Measurements from ENCODE around the gene MALT1. TPM values are rescaled to one million over a fixed set of nuclear protein-coding genes. Genes with fewer than 3 reads are reported as not detected.
"Not testable (repeated sequence)": the region's sequence is repeated elsewhere in the genome, so short reads cannot be mapped to it uniquely, and the experiment has no call there.

The MALT1 gene
- total and polyA plus RNA-seq, 2 experiments from 2014 or later = 14.9 to 35.9 TPM

DNA sequence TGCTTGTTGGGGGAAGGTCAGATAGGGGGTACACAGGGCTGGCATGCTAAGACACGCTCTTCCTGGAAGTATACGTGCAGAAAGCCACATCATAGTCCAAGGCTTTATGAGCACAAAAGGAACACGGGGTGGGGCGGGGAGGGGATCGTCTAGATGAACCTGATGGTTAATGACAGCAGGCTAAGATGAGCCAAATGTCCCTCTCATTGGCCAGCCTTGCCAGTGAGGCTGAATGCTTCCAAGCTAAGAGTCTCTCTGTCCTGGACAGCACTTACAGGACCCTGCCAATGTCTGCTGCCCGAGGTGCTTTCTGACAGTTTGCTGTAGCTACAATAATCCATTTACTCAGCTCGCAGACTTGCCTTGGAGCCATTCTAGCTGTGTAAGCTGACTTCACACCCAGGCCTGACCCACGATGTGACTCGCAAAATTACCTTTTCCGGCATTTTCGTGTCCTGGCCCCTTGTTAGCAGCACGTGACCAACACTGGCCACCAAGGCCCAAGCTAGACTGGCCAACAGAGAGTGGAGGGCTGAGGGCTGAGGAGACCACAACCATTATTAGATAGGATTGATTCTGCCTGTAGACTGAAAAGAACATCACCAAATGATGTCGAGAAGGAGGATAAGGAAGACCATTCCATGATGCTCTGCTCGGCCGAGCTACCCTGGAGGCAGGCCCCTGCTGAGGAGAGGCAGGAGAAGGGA is 84.2 kb downstream of the MALT1 start:
- Histone ChIP-seq H3K27me3 (no peaks in the 10 kb centered on the region), H3K27ac (no peak overlapping the region), H3K4me2 (no peak overlapping the region), H3K9me2 (replicated peaks; ENCODE audit: insufficient read depth) (no peaks in the 10 kb centered on the region), H3K9me3 (ENCODE audit: low read depth) (no peaks in the 10 kb centered on the region), H3K4me1 (ENCODE audit: insufficient read depth) (no peaks in the 10 kb centered on the region), H3K4me3 (no peak overlapping the region), H3K36me3 (replicated peaks; ENCODE audit: insufficient read depth, low read depth) (no peaks in the 10 kb centered on the region), H3K79me2 (no peaks in the 10 kb centered on the region), H2AFZ (no peak overlapping the region), H4K20me1 (ENCODE audit: insufficient read depth, poor library complexity, severe bottlenecking) (no peaks in the 10 kb centered on the region)
- no peak for DNase-seq (ENCODE audit: low spot score)
- TF ChIP-seq, protein P1, sequence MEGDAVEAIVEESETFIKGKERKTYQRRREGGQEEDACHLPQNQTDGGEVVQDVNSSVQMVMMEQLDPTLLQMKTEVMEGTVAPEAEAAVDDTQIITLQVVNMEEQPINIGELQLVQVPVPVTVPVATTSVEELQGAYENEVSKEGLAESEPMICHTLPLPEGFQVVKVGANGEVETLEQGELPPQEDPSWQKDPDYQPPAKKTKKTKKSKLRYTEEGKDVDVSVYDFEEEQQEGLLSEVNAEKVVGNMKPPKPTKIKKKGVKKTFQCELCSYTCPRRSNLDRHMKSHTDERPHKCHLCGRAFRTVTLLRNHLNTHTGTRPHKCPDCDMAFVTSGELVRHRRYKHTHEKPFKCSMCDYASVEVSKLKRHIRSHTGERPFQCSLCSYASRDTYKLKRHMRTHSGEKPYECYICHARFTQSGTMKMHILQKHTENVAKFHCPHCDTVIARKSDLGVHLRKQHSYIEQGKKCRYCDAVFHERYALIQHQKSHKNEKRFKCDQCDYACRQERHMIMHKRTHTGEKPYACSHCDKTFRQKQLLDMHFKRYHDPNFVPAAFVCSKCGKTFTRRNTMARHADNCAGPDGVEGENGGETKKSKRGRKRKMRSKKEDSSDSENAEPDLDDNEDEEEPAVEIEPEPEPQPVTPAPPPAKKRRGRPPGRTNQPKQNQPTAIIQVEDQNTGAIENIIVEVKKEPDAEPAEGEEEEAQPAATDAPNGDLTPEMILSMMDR (IDR thresholded peaks at IDR 0.05; ENCODE audit: poor library complexity) = no peak
- no peak for TF ChIP-seq EZH2 (IDR thresholded peaks at IDR 0.05; ENCODE audit: borderline replicate concordance)
- no peak for TF ChIP-seq EZH2phosphoT487 (IDR thresholded peaks at IDR 0.05; ENCODE audit: low read depth, severe bottlenecking, unreplicated experiment)
- WGBS (ENCODE audit: low lambda C conversion rate, missing lambda C conversion rate) = 83% methylated on average over 15 of the region's 15 CpGs

DNA sequence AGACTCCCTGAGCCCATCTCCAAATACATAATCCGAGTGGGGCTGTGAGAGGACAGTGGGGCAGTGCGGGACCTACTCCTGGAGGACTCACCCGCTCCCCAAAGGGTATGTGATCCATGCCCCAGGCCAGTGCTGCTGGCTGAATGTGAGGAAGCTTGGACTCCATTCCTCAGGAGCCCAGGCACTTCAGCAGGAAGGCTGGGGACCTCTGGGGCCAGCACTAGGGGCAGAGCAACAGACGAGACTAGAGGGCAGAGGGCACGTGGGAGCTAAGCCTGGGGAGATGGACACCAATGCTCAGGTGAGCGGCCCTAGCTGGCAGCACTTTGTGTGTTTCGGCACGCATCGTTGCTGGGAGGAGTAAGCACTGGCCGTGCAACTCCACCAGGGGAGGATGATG is 84.9 kb downstream of the MALT1 start:
- Histone ChIP-seq H3K27ac (no peak overlapping the region), H3K27me3 (no peaks in the 10 kb centered on the region), H3K4me1 (ENCODE audit: insufficient read depth) (no peaks in the 10 kb centered on the region), H3K4me3 (no peak overlapping the region), H3K4me2 (no peak overlapping the region), H3K36me3 (replicated peaks; ENCODE audit: insufficient read depth, low read depth) (no peaks in the 10 kb centered on the region), H3K79me2 (no peaks in the 10 kb centered on the region), H3K9me3 (ENCODE audit: low read depth) (no peaks in the 10 kb centered on the region), H2AFZ (no peak overlapping the region), H4K20me1 (ENCODE audit: insufficient read depth, poor library complexity, severe bottlenecking) (no peaks in the 10 kb centered on the region), H3K9me2 (replicated peaks; ENCODE audit: insufficient read depth) (no peaks in the 10 kb centered on the region)
- DNase-seq (ENCODE audit: low spot score) = no peak
- 92% methylated on average over 10 of the region's 10 CpGs for WGBS (ENCODE audit: low lambda C conversion rate, missing lambda C conversion rate)
- TF ChIP-seq, protein P1 (IDR thresholded peaks at IDR 0.05; ENCODE audit: poor library complexity) = no peak
- TF ChIP-seq EZH2phosphoT487 (IDR thresholded peaks at IDR 0.05; ENCODE audit: low read depth, severe bottlenecking, unreplicated experiment) = no peak
- no peak for TF ChIP-seq EZH2 (IDR thresholded peaks at IDR 0.05; ENCODE audit: borderline replicate concordance)

DNA sequence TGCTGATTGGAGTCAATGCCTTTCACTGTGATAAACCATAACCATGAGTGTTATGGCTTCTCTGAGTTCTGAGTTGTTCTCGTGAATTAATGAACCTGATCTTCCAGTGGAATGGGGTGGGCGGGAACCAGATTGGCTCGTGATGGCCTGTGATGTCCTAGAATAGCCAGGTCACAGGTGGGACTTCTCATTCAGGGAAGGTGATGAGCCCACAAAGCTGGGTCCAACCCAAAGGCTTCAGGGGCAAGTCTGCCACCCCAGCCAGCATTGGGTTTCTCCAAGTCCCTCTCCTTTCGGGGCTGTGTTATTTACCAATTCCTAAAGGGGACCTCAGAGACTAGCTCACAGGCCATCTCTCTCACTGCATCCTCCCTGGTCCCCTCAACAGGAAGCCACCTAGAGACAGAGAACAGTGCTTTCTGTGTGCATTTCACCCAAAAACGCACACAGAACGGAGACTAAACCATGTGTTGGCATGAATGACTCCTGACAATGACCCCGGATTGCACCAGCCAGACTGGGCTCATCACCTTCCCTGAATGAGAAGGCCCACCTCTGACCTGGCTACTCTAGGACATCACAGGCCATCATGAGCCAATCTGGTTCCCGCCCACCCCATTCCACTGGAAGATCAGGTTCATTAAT is 85.5 kb downstream of the MALT1 start:
- Histone ChIP-seq H3K27me3 (no peaks in the 10 kb centered on the region), H3K4me1 (ENCODE audit: insufficient read depth) (no peaks in the 10 kb centered on the region), H3K9me2 (replicated peaks; ENCODE audit: insufficient read depth) (no peaks in the 10 kb centered on the region), H3K9me3 (ENCODE audit: low read depth) (no peaks in the 10 kb centered on the region), H4K20me1 (ENCODE audit: insufficient read depth, poor library complexity, severe bottlenecking) (no peaks in the 10 kb centered on the region), H3K4me2 (no peak overlapping the region), H3K36me3 (replicated peaks; ENCODE audit: insufficient read depth, low read depth) (no peaks in the 10 kb centered on the region), H2AFZ (no peak overlapping the region), H3K27ac (no peak overlapping the region), H3K79me2 (no peaks in the 10 kb centered on the region), H3K4me3 (no peak overlapping the region)
- no peak for DNase-seq (ENCODE audit: low spot score)
- WGBS (ENCODE audit: low lambda C conversion rate, missing lambda C conversion rate) = 92% methylated on average over 8 of the region's 8 CpGs
- TF ChIP-seq EZH2 (IDR thresholded peaks at IDR 0.05; ENCODE audit: borderline replicate concordance) (no peak), EZH2phosphoT487 (IDR thresholded peaks at IDR 0.05; ENCODE audit: low read depth, severe bottlenecking, unreplicated experiment) (no peak)
- TF ChIP-seq, protein P1 (IDR thresholded peaks at IDR 0.05; ENCODE audit: poor library complexity) = no peak

DNA sequence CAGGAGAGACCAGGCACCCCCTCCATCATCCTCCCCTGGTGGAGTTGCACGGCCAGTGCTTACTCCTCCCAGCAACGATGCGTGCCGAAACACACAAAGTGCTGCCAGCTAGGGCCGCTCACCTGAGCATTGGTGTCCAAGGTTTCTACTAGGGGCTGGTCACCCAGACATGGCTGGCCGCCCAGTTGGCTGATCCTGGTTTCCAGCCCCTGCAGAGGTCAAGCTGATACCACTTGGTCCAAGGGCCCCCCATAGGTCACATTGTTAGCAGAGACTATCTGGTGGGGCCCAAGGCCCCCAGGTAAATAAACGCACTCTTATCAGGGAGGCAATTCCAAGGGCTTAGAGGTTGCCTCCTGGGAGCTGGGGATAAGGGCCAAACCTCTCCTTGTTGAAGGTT is 86.1 kb downstream of the MALT1 start:
- not testable (repeated sequence) for H4K20me1 ChIP-seq (ENCODE audit: insufficient read depth, poor library complexity, severe bottlenecking); H3K9me2 ChIP-seq (replicated peaks; ENCODE audit: insufficient read depth); DNase-seq (ENCODE audit: low spot score); H3K9me3 ChIP-seq (ENCODE audit: low read depth); H3K27me3 ChIP-seq; H3K4me3 ChIP-seq; H3K79me2 ChIP-seq; H3K27ac ChIP-seq; H2AFZ ChIP-seq; H3K4me1 ChIP-seq (ENCODE audit: insufficient read depth); H3K4me2 ChIP-seq; H3K36me3 ChIP-seq (replicated peaks; ENCODE audit: insufficient read depth, low read depth)
- 94% methylated on average over 7 of the region's 7 CpGs for WGBS (ENCODE audit: low lambda C conversion rate, missing lambda C conversion rate)

Measured in hepatocyte (in vitro differentiated cells).